BLaER1 (cell line): Measurements from ENCODE around the gene CC2D1A.

Experiments
- H3K27ac ChIP-seq: shearing (Covaris generic); formaldehyde crosslinking; 2 replicates; pipeline ENCODE4 v1.8.1; 2022
- H3K27me3 ChIP-seq: shearing (Covaris generic); formaldehyde crosslinking; 2 replicates; pipeline ENCODE4 v1.8.1; 2022
- H3K36me3 ChIP-seq: shearing (Covaris generic); formaldehyde crosslinking; 2 replicates; pipeline ENCODE4 v1.8.1; 2022
- H3K4me1 ChIP-seq: shearing (Covaris generic); formaldehyde crosslinking; 2 replicates; pipeline ENCODE4 v1.8.1; 2022
- H3K4me2 ChIP-seq: shearing (Covaris generic); formaldehyde crosslinking; 2 replicates; pipeline ENCODE4 v1.8.1; 2022
- H3K4me3 ChIP-seq: shearing (Covaris generic); formaldehyde crosslinking; 2 replicates; pipeline ENCODE4 v1.8.1; 2022
- H3K9ac ChIP-seq: shearing (Covaris generic); formaldehyde crosslinking; 2 replicates; pipeline ENCODE4 v1.8.1; 2022
- H3K9me3 ChIP-seq: shearing (Covaris generic); formaldehyde crosslinking; 2 replicates; pipeline ENCODE4 v1.8.1; 2022
- H4K20me1 ChIP-seq: shearing (Covaris generic); formaldehyde crosslinking; 2 replicates; pipeline ENCODE4 v1.8.1; 2022
- Cebpa-rat ChIP-seq: shearing (Covaris generic); IDR thresholded peaks from 2 replicates; pipeline ENCODE4 v1.8.1; 2022

Gene CC2D1A

GRCh38 chr19:13865571-13866462, 40.2 kb upstream of the CC2D1A start:
- Histone ChIP-seq H3K36me3 (no peaks in the 10 kb centered on the region), H3K4me2 (peak overlapping the region; percentile 96), H3K4me3 (peak overlapping the region; percentile 78), H3K27ac (peak overlapping the region; percentile 79), H3K9ac (peak overlapping the region; percentile 80), H3K9me3 (no peaks in the 10 kb centered on the region), H3K4me1 (peaks cover 48% of the 10 kb centered on the region), H4K20me1 (no peaks in the 10 kb centered on the region), H3K27me3 (peaks cover 63% of the 10 kb centered on the region)
- TF ChIP-seq Cebpa-rat, result no peak

GRCh38 chr19:13866463-13867046, 39.4 kb upstream of the CC2D1A start:
- Histone ChIP-seq H3K4me1 (peaks cover 49% of the 10 kb centered on the region), H3K4me2 (peak overlapping the region; percentile 96), H3K9me3 (no peaks in the 10 kb centered on the region), H3K4me3 (peak overlapping the region; percentile 78), H3K27me3 (peaks cover 57% of the 10 kb centered on the region), H3K36me3 (no peaks in the 10 kb centered on the region), H3K9ac (peak overlapping the region; percentile 80), H3K27ac (no peak overlapping the region), H4K20me1 (no peaks in the 10 kb centered on the region)
- TF ChIP-seq Cebpa-rat, result no peak

- Histone ChIP-seq H3K4me1 (peaks cover 49% of the 10 kb centered on the region), H4K20me1 (no peaks in the 10 kb centered on the region), H3K36me3 (no peaks in the 10 kb centered on the region), H3K27me3 (peaks cover 52% of the 10 kb centered on the region), H3K27ac (no peak overlapping the region), H3K9ac (no peak overlapping the region), H3K4me2 (no peak overlapping the region), H3K4me3 (no peak overlapping the region), H3K9me3 (no peaks in the 10 kb centered on the region)
- no peak for TF ChIP-seq Cebpa-rat
Observed at GRCh38 chr19:13868663-13869062, 37.3 kb upstream of the CC2D1A start.

- H3K9ac ChIP-seq, result no peak overlapping the region
- no peak overlapping the region for H3K27ac ChIP-seq
- H3K9me3 ChIP-seq, result no peaks in the 10 kb centered on the region
- H4K20me1 ChIP-seq, result no peaks in the 10 kb centered on the region; the same call in 1 of the 2 replicates
- peaks cover 43% of the 10 kb centered on the region for H3K4me1 ChIP-seq
- H3K4me2 ChIP-seq, result no peak overlapping the region
- H3K36me3 ChIP-seq, result no peaks in the 10 kb centered on the region
- no peak for TF ChIP-seq Cebpa-rat
- no peak overlapping the region for H3K4me3 ChIP-seq
- H3K27me3 ChIP-seq, result peaks cover 45% of the 10 kb centered on the region
Observed at GRCh38 chr19:13869281-13869680, 36.7 kb upstream of the CC2D1A start.

GRCh38 chr19:13870873-13871272, 35.1 kb upstream of the CC2D1A start:
- H3K9me3 ChIP-seq, result no peaks in the 10 kb centered on the region
- peaks cover 37% of the 10 kb centered on the region for H3K4me1 ChIP-seq
- no peak overlapping the region for H3K4me3 ChIP-seq
- H4K20me1 ChIP-seq, result no peaks in the 10 kb centered on the region; the same call in 1 of the 2 replicates
- no peaks in the 10 kb centered on the region for H3K36me3 ChIP-seq
- no peak for TF ChIP-seq Cebpa-rat
- peak overlapping the region; percentile 34; the same call in 1 of the 2 replicates for H3K9ac ChIP-seq
- peaks cover 32% of the 10 kb centered on the region for H3K27me3 ChIP-seq
- H3K4me2 ChIP-seq, result peak overlapping the region; percentile 28; the same call in 1 of the 2 replicates
- no peak overlapping the region for H3K27ac ChIP-seq

- no peaks in the 10 kb centered on the region for H3K9me3 ChIP-seq
- TF ChIP-seq Cebpa-rat, result no peak
- peak overlapping the region; percentile 75 for H3K4me2 ChIP-seq
- H3K4me3 ChIP-seq, result peak overlapping the region; percentile 63
- peak overlapping the region; percentile 50; the same call in 1 of the 2 replicates for H3K9ac ChIP-seq
- H3K27me3 ChIP-seq, result peaks cover 18% of the 10 kb centered on the region
- no peaks in the 10 kb centered on the region; the same call in 1 of the 2 replicates for H4K20me1 ChIP-seq
- peaks cover 22% of the 10 kb centered on the region for H3K4me1 ChIP-seq
- no peaks in the 10 kb centered on the region for H3K36me3 ChIP-seq
- H3K27ac ChIP-seq, result no peak overlapping the region
Observed at GRCh38 chr19:13872339-13872694, 33.7 kb upstream of the CC2D1A start.

- H3K27ac ChIP-seq, result no peak overlapping the region
- H3K4me1 ChIP-seq, result peaks cover 22% of the 10 kb centered on the region
- peaks cover 13% of the 10 kb centered on the region for H3K27me3 ChIP-seq
- H3K4me2 ChIP-seq, result peak overlapping the region; percentile 75
- no peaks in the 10 kb centered on the region for H3K36me3 ChIP-seq
- H3K9ac ChIP-seq, result peak overlapping the region; percentile 50; the same call in 1 of the 2 replicates
- no peak for TF ChIP-seq Cebpa-rat
- no peaks in the 10 kb centered on the region for H3K9me3 ChIP-seq
- H4K20me1 ChIP-seq, result no peaks in the 10 kb centered on the region; the same call in 1 of the 2 replicates
- peak overlapping the region; percentile 63 for H3K4me3 ChIP-seq
Observed at GRCh38 chr19:13872695-13873389, 33.2 kb upstream of the CC2D1A start.

GRCh38 chr19:13873834-13874515, 32.0 kb upstream of the CC2D1A start:
- no peak for TF ChIP-seq Cebpa-rat
- H4K20me1 ChIP-seq, result no peaks in the 10 kb centered on the region; the same call in 1 of the 2 replicates
- H3K36me3 ChIP-seq, result no peaks in the 10 kb centered on the region
- peaks cover 22% of the 10 kb centered on the region for H3K4me1 ChIP-seq
- no peak overlapping the region for H3K27ac ChIP-seq
- no peaks in the 10 kb centered on the region for H3K9me3 ChIP-seq
- no peak overlapping the region for H3K9ac ChIP-seq
- no peak overlapping the region for H3K4me2 ChIP-seq
- H3K4me3 ChIP-seq, result no peak overlapping the region
- peaks cover 4% of the 10 kb centered on the region; the same call in 1 of the 2 replicates for H3K27me3 ChIP-seq

GRCh38 chr19:13875824-13876223, 30.2 kb upstream of the CC2D1A start:
- H3K9ac ChIP-seq, result no peak overlapping the region

More at GRCh38 chr19:13875824-13876223, 30.2 kb upstream of the CC2D1A start:
- no peaks in the 10 kb centered on the region; the same call in 1 of the 2 replicates for H4K20me1 ChIP-seq
- no peaks in the 10 kb centered on the region for H3K36me3 ChIP-seq
- no peak overlapping the region for H3K4me2 ChIP-seq
- no peak for TF ChIP-seq Cebpa-rat
- H3K27ac ChIP-seq, result no peak overlapping the region
- no peaks in the 10 kb centered on the region for H3K9me3 ChIP-seq
- peaks cover 4% of the 10 kb centered on the region; the same call in 1 of the 2 replicates for H3K27me3 ChIP-seq
- no peak overlapping the region for H3K4me3 ChIP-seq
- H3K4me1 ChIP-seq, result peaks cover 29% of the 10 kb centered on the region
